ENCODE data around the gene LRRC45.

The LRRC45 gene

DNA sequence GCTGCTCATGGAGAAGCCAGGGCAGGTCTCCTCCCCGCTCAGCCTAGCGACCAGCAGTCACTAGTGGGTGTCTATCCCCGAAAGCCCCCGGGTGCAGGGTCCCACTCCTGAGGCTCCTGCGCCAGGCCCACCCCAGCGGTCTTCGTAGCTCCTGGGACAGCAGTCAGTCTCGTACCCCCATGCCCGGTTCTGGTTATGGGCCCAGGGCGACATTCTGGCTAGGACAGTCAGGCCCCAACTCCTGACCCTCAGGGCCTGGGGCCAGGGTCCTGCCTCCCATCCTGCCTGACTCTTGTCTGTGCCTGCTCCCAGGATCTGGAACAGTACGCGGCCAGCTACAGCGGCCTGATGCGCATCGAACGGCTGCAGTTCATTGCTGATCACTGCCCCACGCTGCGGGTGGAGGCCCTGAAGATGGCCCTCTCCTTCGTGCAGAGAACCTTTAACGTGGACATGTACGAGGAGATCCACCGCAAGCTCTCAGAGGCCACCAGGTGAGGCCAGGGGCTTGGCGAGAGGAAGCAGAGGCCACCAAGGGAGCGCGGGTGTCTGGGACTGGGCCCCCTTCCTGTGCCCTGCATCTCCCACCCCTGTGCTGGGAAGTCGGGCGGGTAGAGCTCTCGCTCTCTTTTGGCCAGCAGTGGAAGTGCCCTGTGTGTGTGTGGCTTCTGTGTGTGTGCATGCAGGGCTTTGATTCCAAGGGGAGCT, 30.6 kb downstream of the LRRC45 start:
- no peak for DNase-seq

GRCh38 chr17:82054351-82055022, 31.4 kb downstream of the LRRC45 start:
- DNase-seq: no peak

DNA sequence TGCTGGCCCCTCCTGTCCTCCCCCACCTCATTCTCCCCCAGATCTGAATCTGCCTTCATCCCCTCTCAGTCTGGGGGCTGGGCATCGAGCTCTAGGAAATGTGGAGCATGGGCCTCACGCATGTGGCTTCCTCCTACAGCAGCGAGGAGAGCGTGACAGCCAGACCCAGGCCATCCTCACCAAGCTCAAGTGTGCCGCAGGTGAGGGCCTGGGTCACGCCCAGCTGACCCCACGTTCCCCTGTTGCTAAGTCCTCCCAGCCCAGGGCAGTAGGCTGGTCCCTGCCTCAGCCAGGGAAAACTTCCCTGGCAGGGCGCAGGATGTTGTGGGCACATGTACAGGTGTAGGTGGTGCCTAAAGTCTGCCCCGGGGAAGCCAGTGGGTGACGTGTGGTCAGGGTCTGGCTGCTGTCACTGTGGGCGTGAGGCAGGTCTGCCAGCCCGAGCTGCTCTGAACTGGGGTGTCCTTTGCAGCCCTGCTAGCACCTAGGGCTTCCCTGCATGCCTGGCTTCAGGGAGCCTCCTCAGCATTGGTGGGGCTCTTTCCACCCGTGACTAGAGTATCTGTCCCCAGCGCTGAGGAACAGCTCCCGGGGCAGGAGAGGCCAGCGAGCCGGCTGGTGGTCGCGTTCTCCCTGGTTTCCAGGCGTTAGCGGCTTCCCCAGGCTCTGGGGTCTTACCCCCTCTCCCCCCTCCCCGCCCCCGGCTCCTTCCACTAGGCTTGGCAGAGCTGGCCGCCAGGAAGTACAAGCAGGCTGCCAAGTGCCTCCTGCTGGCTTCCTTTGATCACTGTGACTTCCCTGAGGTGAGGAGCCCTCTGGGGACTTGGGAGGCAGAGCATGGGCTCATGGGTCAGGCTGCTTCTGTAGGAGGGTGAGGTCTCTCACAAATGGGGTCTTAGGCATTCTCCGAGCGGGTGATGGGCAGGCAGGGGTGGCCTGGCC, 32.2 kb downstream of the LRRC45 start:
- DNase-seq: no peak

DNA sequence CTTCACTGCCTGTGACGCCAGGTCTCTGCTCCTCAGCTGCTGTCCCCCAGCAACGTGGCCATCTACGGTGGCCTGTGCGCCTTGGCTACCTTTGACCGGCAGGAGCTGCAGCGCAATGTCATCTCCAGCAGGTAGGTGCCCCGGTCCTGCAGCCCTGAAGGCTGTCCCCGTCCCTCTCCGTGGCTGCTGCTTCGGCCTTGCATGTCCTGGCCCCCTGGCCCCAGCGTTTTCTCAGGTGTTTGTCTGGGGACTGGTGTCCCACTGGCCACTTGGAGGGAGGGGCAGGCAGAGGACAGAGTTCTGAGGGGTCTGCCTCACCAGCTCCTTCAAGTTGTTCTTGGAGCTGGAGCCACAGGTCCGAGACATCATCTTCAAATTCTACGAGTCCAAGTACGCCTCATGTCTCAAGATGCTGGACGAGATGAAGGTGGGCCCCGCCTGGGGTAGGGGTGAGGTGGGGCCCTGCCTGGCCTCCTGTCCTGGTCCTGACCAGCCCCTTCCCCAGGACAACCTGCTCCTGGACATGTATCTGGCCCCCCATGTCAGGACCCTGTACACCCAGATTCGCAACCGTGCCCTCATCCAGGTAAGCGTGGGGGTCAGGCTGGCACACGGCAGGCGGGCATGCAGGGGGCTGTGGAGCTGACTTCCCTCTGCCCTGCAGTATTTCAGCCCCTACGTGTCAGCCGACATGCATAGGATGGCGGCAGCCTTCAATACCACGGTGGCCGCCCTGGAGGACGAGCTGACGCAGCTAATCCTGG, 33.0 kb downstream of the LRRC45 start:
- no peak for DNase-seq

DNA sequence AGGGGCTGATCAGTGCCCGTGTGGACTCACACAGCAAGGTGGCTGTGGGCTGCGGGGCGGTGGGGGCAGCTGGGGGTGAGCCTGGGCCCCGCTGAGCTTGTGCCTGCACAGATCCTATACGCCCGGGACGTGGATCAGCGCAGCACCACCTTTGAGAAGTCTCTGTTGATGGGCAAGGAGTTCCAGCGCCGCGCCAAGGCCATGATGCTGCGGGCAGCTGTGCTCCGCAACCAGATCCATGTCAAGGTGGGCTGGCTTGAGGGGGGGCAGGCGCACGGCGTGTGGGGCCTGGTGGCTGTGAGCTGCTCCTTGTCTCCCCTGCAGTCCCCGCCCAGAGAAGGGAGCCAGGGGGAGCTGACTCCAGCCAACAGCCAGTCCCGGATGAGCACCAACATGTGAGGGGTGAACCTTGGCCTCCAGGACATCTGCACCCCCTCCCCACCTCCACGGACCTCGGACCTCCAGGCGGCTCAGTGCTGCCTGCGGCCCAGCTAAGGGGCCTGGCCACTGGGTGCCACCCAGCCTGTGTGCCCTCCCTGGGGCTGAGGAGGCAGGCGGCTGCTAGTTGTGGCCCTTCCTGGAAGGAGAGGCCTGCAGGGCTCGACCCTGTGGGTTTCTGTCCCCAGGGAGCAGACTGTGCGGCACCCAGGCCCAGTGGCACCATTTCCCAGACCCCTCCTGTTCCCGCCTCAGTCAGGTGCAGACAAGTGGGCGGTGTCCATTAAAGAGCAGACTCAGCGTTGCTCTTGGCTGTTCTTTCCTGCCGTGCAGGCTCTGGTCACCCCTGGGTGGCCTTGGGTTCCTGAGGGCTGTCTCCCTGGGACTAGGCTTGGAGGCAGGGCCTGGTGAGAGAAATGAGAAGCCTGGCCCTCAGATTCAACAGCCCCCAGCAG, 33.9 kb downstream of the LRRC45 start:
- no peak for DNase-seq

DNA sequence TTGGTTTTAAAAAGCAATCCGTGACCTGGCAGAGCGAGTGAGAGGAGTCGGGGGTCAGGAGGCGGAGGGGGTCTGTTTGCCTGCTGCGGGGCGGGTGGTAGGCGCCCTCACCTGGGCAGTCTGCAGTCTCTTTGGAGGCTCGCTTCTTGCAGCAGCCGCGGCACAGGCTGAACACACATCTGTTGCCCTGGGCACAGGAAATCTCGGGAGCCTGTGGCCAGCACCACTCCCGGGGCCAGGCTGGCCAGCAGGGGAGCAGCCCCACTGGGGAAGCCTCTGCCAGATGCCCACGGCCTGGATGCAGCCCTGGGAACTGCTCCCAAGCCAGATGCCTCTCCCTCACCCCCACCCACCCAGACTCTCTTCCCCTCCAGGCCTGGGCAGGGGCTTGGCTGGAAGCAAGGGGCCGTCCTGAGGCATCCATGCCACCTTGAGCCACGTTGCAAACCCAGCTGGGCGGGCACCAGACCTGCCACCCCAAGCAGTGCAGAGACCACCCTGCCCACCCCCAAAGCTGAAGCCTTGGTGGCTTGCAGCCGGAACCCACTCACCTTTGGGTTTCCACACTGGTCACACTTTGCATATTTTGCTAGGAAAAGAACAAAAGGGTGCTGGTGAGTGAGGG, 35.2 kb downstream of the LRRC45 start:
- DNase-seq: no peak

DNA sequence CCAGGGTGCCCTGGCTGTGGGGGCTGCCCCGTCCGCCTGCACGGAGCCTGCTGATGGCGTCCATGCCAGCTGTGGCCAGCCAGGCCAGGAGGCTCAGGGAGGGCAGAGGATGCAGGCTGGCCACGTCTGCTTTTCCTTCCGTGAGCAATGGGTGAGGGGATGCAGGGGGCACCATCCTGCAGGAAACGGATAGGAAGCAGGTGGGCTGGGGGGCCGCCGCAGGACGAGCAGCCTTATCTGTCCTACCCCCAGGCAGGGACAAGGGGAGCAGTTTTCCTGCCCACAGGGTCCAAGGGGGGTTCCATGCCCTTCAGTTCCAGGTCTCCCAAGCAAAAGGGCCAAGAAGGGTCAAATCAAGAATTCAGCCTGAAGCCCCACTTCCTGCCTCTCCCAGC, 35.7 kb downstream of the LRRC45 start:
- DNase-seq: no peak

- no peak for DNase-seq
Measured at GRCh38 chr17:82059272-82060000, 36.3 kb downstream of the LRRC45 start.

DNA sequence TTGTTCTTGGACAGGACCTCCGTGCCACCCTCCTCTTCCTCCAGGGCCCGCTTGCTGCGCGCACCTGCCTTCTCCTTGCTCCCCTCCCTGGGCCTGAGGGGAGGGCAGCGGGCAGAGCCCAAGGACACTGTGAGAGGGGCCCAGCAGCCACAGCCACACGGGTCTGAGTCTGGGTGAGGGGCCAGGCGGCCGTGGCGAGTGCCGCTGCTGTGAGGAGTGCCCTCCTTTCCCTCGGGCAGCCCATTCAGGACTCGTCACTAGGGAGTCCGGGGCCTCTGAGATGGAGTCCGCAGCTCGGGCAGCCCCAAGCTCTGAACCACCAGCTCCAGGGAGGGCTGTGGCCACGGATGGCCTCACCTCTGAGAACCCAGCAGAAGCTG, 36.9 kb downstream of the LRRC45 start:
- DNase-seq: no peak

- DNase-seq: no peak
Measured at GRCh38 chr17:82060614-82061013, 37.5 kb downstream of the LRRC45 start.

DNA sequence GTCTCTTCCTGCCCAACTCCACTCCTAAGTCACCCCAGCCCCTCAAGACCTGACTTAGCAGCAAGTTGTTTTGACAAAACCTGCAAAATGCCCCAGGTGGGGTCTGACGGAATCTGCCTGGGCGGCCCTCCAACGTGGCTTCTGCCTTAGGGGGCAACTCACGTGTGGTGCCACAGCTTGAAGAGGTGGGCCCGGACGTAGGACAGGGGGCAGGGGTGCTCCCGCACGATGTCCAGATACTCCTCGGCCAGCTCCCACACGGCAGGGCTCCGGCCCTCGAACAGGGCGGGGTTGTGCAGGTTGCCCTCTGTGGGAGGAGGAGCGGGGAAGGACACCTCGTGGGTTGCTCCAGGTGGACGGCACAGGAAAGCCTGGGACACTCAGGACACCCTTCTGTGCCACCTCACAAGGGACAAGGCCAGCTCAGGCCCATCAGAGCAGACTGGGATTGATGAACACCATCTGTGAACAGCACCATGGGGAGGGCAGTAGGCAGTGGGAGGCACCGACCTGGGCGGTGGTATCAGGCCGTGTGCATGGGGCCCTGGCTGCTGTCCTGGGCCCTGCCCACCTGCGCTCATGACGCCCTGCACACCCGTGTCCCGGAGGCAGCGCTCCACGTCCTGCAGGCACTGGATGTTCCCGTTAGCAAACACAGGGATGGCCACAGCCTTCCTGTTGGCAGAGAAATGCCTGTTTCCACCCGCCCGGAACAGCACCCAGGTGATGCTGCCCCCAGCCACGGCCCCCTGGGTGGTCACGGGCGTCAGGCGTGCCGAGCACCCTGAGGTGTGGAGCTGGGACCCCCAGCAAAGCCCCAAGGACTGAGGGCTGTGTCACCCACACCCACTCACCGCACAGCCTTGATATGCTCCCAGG, 38.2 kb downstream of the LRRC45 start:
- DNase-seq: no peak

GRCh38 chr17:82062076-82062983, 39.2 kb downstream of the LRRC45 start:
- DNase-seq: no peak

GRCh38 chr17:82062984-82063368, 39.9 kb downstream of the LRRC45 start:
- no peak for DNase-seq

- no peak for DNase-seq
Measured at GRCh38 chr17:82063424-82064415, 40.6 kb downstream of the LRRC45 start.

DNA sequence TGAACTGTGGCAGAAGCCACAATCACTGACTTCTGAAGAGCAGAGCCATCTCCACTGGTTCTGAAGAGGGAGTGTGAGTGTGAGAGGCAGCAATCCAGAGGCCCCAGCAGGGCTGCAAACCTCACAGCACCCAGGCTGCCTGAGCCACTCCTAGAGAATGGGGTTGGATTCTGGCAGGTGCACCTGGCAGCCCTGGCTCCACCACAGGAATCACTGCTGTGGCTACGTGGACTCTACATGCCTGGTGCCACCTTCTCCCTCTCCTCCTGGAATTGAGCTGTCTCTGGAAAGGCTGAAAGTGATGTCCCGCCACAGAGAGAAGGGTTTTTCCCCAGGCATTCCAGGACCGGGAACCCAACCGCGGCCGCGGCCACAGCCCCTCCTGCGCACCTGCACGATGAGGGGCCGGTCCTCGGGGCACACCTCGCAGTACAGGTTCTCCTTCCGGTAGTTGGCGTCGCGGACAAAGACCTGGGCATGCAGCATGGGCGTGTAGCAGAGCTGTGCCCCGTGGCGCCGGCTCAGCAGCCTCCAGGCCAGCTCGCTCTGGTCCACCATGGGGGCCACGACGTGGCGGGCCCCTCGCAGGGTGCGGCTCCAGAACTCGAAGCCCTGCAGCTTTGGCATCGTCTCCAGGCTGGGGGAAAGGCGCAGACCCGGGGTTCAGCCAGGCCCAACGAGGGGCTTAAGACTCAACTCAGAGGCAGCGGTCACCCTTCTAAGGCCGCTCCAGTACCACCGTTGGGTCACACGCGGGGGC, 41.5 kb downstream of the LRRC45 start:
- no peak for DNase-seq

GRCh38 chr17:82065193-82065637, 42.1 kb downstream of the LRRC45 start:
- peak; percentile 5 for DNase-seq

Data from CD4-positive, alpha-beta T cell treated with Interleukin-4 for 4 hours (primary cell).